ENCODE measurements around the gene FRMD4A. TPM values are rescaled to one million over a fixed set of nuclear protein-coding genes. Genes with fewer than 3 reads are reported as not detected.
"Not testable (repeated sequence)": the region's sequence is repeated elsewhere in the genome, so short reads cannot be mapped to it uniquely, and the experiment has no call there.

The FRMD4A gene
- total RNA-seq, 1 experiment from 2014 or later: not detected

DNA sequence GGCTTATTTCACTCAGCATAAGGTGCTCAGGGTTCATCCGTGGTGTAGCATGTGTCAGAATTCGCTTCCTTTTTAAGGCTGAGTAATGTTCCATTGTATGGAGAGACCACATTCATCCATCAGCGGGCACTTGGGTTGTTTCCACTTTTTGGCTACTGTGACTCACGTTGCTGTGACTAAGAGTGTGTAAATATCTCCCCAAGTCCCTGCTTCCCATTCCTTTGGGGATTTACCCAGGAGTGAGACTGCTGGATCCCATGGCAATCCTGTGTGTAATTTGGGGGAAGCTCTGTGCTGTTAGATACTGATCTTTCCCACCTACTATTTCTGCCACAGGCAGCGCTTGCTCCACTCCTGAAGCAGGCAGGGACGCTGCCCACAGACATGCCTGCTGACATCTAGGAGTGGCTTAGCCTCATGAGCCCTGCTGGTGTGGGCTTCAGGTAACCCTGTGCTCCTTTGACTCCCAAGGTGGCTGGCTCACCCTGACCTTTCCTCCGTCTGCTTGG is 346.0 kb downstream of the FRMD4A start:
- no peak for DNase-seq (ENCODE audit: low spot score)

- DNase-seq (ENCODE audit: low spot score): no peak
These were observed 347.7 kb downstream of the FRMD4A start for GRCh38 chr10:13983035-13983434.

GRCh38 chr10:13978533-13979115 is 352.1 kb downstream of the FRMD4A start:
- no peak for DNase-seq (ENCODE audit: low spot score)

DNA sequence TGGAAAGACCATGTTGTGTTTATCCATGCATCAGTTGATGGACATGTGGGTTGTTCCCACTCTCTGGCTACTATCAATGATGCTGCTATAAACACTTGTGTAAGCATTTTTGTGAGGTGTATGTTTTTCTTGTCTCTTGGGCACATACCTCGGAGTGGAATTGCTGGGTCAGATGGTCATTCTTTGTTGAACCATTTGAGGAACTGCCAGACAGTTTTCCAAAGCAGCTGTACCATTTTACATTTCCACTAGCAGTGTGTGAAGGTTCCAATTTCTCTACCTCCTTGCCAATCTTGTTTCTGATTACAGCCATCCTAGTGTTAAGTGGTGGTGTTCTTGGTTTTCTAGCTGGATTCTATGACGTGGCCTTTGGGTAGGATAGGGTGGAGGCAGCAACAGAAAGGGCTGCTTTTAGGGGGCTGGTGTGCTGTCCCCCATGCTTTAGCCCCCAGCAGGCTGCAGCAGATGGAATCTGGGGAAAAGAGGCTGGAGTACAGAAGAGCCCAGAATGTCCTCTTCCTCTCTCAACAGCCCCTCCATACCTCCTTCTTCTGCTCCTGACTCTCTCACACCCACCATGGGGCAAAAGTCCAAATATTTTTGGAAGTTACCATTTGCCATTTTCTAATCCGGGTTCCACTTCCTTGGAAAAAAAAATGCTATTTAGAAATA is 352.7 kb downstream of the FRMD4A start:
- no peak for DNase-seq (ENCODE audit: low spot score)

GRCh38 chr10:13973742-13974141 is 357.0 kb downstream of the FRMD4A start:
- DNase-seq (ENCODE audit: low spot score): no peak

- DNase-seq (ENCODE audit: low spot score): no peak
These were observed 358.1 kb downstream of the FRMD4A start for GRCh38 chr10:13972609-13973008.

GRCh38 chr10:13971601-13972475 is 358.9 kb downstream of the FRMD4A start:
- no peak for DNase-seq (ENCODE audit: low spot score)

- no peak for DNase-seq (ENCODE audit: low spot score)
These were observed 359.8 kb downstream of the FRMD4A start for GRCh38 chr10:13970957-13971353.

GRCh38 chr10:13970236-13970956 is 360.3 kb downstream of the FRMD4A start:
- no peak for DNase-seq (ENCODE audit: low spot score)

DNA sequence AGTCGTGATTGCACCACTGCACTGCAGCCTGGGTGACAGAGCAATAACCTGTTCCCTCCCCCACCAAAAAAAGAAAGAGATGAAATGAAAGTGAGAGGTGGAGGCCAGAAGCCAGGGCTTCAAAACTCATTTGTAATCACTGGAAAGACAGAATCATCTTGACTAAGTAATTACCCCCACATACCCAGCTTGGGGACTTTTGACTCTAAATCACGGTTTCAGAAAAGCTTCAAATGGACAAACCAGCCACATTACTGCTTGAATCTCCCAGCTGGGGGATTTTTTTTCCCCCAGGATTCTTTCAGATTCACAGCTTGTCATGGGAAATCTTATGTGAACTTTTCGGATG is 361.0 kb downstream of the FRMD4A start:
- DNase-seq (ENCODE audit: low spot score): no peak

- no peak for DNase-seq (ENCODE audit: low spot score)
These were observed 361.5 kb downstream of the FRMD4A start for GRCh38 chr10:13969118-13969791.

- DNase-seq (ENCODE audit: low spot score): no peak
These were observed 368.9 kb downstream of the FRMD4A start for GRCh38 chr10:13961853-13962252.

- DNase-seq (ENCODE audit: low spot score): no peak
These were observed 369.6 kb downstream of the FRMD4A start for GRCh38 chr10:13961097-13961496.

GRCh38 chr10:13960603-13961002 is 370.1 kb downstream of the FRMD4A start:
- DNase-seq (ENCODE audit: low spot score): no peak

DNA sequence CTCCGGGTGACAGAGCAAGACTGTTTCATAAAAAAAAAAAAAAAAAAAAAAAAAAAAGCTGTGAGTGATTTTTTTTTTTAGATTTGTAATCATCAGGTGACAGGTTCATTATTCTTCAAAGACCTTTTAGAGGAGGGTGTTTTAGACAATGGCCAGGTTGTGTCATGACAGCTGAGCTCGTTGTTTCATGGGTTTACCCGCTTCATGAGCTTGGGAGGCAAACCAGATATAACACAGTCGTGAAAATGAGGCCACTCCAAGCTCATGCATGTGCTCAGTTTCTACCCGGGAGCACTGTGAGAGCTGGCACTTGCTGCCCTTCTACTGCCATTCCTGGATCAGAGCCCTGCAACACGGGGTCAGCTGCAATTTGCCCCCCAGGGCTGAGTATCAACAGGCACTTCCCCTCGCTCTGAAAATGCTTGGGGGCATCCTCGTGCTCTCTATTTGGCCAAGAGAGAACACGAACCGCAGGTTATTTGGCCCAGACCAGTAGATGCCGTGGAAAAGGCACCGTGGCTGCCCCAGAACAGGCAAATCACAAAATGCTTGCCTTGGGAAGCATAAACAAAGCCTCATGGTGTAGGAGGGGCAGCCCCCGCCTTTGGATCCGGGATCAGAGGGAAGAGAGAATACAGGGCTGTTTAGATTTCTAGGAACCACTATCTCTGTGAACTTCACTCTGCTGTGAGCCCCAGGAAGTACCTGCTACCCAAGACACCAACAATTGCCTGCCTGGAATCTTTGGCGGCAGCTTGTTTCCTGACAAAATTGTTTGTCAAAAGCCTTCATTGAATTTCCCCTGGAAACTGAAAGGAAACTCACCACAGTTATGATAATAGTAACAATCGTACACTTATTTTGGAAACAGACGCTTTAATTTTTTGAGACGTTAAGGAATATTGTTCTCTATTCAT is 371.0 kb downstream of the FRMD4A start:
- DNase-seq (ENCODE audit: low spot score): no peak

GRCh38 chr10:13957856-13958255 is 372.9 kb downstream of the FRMD4A start:
- DNase-seq (ENCODE audit: low spot score): no peak

DNA sequence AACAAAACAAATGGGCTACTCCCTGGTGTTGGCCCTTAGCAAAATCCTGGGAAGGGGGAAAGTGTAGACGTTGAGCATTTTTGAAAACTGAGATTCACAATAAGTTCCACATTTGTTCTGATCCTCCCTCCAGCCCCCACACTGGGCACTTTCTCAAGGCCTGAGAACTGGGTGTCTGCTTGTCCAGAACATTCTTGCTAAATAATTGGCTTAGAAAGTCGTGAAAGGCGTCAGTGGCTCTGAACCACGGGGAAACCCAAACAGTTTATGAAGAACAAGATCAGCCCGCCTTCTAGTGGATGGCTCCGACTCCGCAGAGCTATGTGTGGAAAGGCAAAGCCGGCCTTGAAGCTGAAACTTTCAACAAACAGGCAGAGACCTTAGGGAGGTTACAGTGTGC is 373.9 kb downstream of the FRMD4A start:
- DNase-seq (ENCODE audit: low spot score): no peak

- DNase-seq (ENCODE audit: low spot score): no peak
These were observed 375.2 kb downstream of the FRMD4A start for GRCh38 chr10:13955409-13956068.

GRCh38 chr10:13954195-13954594 is 376.5 kb downstream of the FRMD4A start:
- not testable (repeated sequence) for DNase-seq (ENCODE audit: low spot score)

DNA sequence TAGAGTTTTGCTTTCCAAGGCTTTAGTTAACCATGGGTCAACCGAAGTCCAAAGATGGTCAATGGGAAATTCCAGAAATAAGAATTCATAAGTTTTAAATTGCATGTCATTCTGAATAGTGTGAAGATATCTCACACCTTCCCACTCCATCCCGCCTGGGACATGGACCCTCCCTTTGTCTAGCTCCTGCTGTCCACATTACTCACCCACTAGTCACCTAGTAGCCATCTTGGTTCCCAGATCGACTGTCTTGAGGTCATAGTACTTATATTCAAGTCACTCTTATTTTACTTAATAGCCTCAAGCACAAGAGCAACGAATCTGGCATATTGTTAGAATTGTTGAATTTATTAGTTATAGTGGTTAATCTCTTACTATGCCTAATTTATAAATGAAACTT is 377.4 kb downstream of the FRMD4A start:
- no peak for DNase-seq (ENCODE audit: low spot score)

Data from HT-29 (cell line).